PFSK-1 (cell line): Measurements from ENCODE around the gene ZNF697.

ENCODE experiments used
- POLR2AphosphoS5 ChIP-seq: IDR thresholded peaks from 2 replicates; pipeline ENCODE4 v1.6.1; 2012; ENCODE audit warnings: low read depth, mild to moderate bottlenecking, control low read depth, low read length, moderate library complexity
- REST ChIP-seq, 2 experiments: IDR thresholded peaks; 2 replicates each; pipeline versions ENCODE4 v1.6.1 to v1.8.0; 2011 to 2012; ENCODE audit warnings: low read depth in 2 of 2, low read length in 2 of 2, control low read depth in 1 of 2, inconsistent platforms in 1 of 2, mild to moderate bottlenecking in 1 of 2, moderate library complexity in 1 of 2; ENCODE audit not compliant: insufficient read depth in 1 of 2

DNA sequence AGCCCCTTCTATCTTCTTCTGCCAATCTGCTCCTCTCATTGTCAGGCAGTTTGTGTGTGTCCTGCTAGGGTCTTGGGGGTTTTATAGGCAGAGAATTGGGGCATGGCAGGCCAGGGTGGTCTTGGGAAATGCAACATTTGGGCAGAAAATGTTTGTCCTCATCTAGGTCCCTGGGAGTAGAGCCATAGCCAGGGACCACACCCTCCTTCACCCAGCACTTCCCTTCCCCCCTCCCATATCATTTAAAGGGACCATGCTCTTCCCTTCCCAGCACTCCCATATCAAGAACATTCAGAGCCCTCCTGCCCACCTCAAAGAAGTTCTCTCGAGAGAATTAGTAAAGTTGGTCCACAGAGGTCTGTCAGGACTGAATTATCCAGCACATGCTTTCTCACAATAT, 41.7 kb downstream of the ZNF697 start:
- TF ChIP-seq REST (IDR thresholded peaks at IDR 0.05; ENCODE audit: insufficient read depth in 1 of 2, low read depth in 2 of 2, low read length in 2 of 2) (no peak), POLR2AphosphoS5 (no peak)
